ENCODE results near the gene SCFD2.

DNA sequence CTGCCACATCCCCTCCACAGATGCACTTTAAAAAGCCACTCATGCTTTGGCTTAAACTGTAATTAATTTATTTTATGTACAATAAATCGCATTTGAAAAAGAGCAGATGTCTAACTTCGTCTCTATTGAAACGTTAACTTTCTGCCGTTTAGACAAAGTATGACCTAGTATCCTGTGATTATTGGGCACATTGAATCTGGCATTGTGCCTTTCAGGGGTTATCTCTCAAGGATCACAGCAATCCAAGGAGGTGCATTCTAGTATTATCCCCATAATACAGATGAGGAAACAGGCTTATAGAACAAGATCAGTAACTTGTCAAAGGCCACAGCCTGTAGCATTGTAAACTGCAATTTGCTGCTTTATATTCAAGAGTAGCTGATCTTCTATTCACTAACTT lies 499.1 kb downstream of the SCFD2 start:
- TF ChIP-seq, protein P1, sequence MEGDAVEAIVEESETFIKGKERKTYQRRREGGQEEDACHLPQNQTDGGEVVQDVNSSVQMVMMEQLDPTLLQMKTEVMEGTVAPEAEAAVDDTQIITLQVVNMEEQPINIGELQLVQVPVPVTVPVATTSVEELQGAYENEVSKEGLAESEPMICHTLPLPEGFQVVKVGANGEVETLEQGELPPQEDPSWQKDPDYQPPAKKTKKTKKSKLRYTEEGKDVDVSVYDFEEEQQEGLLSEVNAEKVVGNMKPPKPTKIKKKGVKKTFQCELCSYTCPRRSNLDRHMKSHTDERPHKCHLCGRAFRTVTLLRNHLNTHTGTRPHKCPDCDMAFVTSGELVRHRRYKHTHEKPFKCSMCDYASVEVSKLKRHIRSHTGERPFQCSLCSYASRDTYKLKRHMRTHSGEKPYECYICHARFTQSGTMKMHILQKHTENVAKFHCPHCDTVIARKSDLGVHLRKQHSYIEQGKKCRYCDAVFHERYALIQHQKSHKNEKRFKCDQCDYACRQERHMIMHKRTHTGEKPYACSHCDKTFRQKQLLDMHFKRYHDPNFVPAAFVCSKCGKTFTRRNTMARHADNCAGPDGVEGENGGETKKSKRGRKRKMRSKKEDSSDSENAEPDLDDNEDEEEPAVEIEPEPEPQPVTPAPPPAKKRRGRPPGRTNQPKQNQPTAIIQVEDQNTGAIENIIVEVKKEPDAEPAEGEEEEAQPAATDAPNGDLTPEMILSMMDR (IDR thresholded peaks at IDR 0.05; ENCODE audit: low read depth, low read length, missing input control), result no peak
- TF ChIP-seq, protein P2, sequence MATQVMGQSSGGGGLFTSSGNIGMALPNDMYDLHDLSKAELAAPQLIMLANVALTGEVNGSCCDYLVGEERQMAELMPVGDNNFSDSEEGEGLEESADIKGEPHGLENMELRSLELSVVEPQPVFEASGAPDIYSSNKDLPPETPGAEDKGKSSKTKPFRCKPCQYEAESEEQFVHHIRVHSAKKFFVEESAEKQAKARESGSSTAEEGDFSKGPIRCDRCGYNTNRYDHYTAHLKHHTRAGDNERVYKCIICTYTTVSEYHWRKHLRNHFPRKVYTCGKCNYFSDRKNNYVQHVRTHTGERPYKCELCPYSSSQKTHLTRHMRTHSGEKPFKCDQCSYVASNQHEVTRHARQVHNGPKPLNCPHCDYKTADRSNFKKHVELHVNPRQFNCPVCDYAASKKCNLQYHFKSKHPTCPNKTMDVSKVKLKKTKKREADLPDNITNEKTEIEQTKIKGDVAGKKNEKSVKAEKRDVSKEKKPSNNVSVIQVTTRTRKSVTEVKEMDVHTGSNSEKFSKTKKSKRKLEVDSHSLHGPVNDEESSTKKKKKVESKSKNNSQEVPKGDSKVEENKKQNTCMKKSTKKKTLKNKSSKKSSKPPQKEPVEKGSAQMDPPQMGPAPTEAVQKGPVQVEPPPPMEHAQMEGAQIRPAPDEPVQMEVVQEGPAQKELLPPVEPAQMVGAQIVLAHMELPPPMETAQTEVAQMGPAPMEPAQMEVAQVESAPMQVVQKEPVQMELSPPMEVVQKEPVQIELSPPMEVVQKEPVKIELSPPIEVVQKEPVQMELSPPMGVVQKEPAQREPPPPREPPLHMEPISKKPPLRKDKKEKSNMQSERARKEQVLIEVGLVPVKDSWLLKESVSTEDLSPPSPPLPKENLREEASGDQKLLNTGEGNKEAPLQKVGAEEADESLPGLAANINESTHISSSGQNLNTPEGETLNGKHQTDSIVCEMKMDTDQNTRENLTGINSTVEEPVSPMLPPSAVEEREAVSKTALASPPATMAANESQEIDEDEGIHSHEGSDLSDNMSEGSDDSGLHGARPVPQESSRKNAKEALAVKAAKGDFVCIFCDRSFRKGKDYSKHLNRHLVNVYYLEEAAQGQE (IDR thresholded peaks at IDR 0.05), result no peak
- TF ChIP-seq, protein P3, sequence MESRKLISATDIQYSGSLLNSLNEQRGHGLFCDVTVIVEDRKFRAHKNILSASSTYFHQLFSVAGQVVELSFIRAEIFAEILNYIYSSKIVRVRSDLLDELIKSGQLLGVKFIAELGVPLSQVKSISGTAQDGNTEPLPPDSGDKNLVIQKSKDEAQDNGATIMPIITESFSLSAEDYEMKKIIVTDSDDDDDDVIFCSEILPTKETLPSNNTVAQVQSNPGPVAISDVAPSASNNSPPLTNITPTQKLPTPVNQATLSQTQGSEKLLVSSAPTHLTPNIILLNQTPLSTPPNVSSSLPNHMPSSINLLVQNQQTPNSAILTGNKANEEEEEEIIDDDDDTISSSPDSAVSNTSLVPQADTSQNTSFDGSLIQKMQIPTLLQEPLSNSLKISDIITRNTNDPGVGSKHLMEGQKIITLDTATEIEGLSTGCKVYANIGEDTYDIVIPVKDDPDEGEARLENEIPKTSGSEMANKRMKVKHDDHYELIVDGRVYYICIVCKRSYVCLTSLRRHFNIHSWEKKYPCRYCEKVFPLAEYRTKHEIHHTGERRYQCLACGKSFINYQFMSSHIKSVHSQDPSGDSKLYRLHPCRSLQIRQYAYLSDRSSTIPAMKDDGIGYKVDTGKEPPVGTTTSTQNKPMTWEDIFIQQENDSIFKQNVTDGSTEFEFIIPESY (IDR thresholded peaks at IDR 0.05), result no peak
- TF ChIP-seq, protein P4, sequence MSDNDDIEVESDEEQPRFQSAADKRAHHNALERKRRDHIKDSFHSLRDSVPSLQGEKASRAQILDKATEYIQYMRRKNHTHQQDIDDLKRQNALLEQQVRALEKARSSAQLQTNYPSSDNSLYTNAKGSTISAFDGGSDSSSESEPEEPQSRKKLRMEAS (IDR thresholded peaks at IDR 0.05), result no peak
- TF ChIP-seq FOXA2 (IDR thresholded peaks at IDR 0.05), result no peak
- no peak for TF ChIP-seq JUND (IDR thresholded peaks at IDR 0.05)
- TF ChIP-seq TAF1 (conservative IDR thresholded peaks at IDR 0.05), result no peak
- TF ChIP-seq FOXA1 (IDR thresholded peaks at IDR 0.05), result no peak
- TF ChIP-seq, protein P5, sequence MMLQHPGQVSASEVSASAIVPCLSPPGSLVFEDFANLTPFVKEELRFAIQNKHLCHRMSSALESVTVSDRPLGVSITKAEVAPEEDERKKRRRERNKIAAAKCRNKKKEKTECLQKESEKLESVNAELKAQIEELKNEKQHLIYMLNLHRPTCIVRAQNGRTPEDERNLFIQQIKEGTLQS (IDR thresholded peaks at IDR 0.05), result no peak
- TF ChIP-seq RXRA (IDR thresholded peaks at IDR 0.05), result no peak
- TF ChIP-seq NR2F2 (IDR thresholded peaks at IDR 0.05), result no peak
- TF ChIP-seq EGR1 (IDR thresholded peaks at IDR 0.05; ENCODE audit: low read depth in 2 of 2), result no peak
- TF ChIP-seq HNF4A (conservative IDR thresholded peaks at IDR 0.05), result no peak
